GM19238 (cell line): Measurements from ENCODE around the gene KCNMB1.
"Not testable (repeated sequence)": the region's sequence is repeated elsewhere in the genome, so short reads cannot be mapped to it uniquely, and the experiment has no call there.

Experiments
- DNase-seq: peaks from one replicate; pipeline ENCODE4 v3.0.0; 2011; ENCODE audit warnings: low spot score; ENCODE audit not compliant: insufficient read length

The KCNMB1 gene

DNA sequence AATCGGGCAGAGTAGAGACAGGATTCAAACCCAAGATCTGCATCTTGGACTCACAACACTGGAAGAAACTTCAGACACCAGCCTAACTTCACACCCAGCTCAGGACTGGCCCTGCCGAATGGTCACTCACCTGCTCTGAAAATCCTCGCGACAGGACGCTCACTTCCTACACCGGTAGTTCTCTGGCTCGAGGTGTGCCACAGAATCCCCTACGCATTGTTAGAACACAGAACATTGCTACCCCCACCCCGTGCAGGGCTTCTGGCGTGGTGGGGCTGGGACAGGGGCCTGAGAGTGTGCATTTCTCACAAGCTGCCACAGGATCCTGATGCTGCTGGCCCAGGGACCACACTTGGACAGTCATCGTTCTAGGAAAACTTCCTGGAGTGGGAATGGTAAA lies 12.1 kb downstream of the KCNMB1 start:
- DNase-seq = no peak

- not testable (repeated sequence) for DNase-seq
These were observed 12.6 kb downstream of the KCNMB1 start for GRCh38 chr5:170376526-170376925.

GRCh38 chr5:170375283-170375682 lies 13.9 kb downstream of the KCNMB1 start:
- DNase-seq = no peak

GRCh38 chr5:170372971-170373370 lies 16.2 kb downstream of the KCNMB1 start:
- DNase-seq = no peak

- no peak for DNase-seq
These were observed 20.6 kb downstream of the KCNMB1 start for GRCh38 chr5:170368586-170368985.

DNA sequence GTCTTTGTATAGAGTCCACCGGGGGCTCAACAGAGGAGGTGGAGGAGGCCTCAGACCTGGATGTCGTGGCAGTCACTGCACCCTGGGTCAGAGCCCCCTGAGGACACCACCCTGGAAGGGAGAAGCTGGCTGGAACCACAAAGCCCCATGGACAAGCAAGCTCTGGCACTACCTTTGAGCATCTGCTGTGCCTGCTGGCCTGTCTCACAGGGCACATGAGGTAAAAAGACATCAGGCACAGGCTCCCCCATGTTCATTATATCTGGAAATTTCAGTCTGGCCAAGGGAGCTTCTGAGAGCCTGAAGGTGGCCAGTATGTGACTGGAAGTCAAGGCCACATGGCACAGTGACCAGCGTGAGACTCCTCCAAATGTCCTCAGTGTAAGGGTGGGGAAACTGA lies 22.9 kb downstream of the KCNMB1 start:
- DNase-seq = no peak

DNA sequence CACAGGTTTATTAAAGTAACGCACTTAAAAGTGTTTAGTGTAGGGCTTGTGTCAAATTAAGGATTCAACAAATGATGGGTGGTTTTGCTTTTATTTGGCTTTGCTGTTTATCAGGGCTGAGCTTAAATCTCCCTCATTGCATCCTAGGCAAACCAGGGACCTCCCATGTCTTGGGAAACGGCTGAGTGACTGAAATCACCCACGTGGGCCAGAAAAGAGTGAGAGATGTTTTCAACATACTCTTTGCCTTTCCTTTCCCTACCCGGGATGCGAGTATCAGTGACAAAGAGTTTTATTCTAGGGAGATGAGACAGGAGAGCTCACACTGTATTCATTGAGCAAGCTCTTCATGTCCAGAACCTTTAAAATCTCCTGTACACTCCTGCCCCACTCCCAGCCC lies 23.3 kb downstream of the KCNMB1 start:
- DNase-seq = no peak

- DNase-seq = no peak
These were observed 24.2 kb downstream of the KCNMB1 start for GRCh38 chr5:170365011-170365410.

DNA sequence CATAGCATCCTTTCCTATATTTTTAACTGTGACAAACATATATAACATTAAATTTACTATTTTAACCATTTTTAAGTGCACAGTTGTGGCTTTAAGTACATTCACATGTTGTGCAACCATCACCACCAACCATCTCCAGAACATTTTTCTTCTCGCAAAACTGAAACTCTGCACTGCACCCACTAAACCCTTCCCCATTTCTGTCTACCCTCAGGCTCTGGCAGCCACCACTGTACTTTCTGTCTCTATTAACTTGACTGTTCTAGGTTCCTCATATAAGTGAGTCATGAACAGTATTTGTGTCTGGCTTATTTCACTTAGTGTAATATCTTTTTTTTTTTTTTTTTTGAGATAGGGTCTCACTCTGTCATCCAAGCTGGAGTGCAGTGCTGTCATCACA lies 25.5 kb downstream of the KCNMB1 start:
- no peak for DNase-seq

DNA sequence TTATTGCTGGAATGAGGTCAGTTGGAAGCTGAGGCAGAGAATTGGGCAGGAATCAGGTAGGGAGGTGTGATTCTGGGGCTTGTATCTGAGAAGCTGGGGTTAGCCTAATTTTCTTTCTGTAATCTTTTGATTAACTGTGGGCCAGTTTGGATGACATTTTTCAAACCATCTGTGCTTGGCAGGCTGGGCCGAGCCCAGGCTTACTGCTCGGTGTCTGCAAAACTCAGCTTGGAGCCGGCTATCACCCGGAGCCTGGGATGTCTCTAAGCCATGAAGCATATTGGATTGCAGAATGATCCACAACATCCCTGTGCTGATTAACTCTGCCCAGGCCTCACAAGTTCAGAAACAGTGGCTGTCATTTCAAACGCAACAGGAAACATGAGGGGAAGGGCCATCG lies 26.5 kb downstream of the KCNMB1 start:
- DNase-seq = no peak

GRCh38 chr5:170362102-170362501 lies 27.1 kb downstream of the KCNMB1 start:
- no peak for DNase-seq

DNA sequence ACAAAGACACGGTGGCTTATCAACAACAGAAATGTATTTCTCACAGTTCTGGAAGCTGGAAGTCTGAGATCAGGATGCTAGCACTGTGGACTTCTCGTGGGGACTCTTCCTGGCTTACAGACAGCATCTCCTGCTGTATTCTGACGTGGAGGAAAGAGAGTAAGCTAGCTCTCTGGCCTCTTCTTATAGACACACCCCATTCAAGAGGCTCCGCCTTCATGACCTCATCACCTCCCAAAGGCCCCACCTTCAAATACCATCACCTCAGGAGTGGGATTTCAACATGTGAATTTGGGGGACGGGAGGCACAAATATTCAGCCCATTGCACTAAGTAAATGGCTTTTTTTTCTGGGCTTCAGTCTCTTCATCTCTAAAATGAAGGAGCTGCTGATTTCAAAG lies 27.6 kb downstream of the KCNMB1 start:
- DNase-seq = no peak

DNA sequence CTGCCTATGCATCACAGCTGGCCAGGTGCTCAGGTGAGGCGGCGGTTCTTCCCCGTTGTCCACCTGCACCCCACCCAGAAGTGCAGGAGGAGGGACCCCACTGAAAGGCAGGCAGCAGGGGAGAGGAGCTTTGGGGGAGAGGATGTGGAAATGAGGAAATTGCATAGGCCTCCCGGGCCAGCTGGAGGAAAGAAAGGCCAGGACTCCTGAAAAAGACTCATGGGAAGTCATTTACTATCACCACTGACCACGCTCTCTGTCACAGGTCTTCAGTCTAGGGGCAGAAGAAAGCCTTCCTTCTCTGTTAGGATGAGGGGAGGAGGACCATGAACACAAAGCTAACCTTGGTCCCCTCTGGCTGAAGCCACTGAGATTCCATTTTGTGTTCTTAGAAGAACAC lies 28.1 kb downstream of the KCNMB1 start:
- DNase-seq = no peak

DNA sequence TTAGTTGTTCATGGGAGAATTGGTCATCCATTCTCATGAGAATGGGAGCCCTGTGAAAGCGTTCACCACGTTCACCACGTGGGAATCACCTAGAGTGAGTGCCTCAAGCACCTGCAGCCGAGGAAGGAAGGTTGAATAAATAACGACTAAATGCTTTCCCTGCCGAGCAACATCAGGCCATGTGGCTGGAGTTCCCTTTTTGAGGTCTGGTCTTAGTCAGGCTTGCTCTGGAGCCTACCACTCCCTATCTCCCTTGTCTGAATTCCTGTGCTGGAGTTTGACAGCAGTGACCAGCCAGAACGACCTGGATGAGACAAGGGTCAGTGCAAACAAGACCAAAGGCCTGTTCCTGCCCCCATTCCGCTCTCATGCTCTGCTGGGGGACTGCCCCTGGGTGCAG lies 28.5 kb downstream of the KCNMB1 start:
- no peak for DNase-seq

- DNase-seq = no peak
These were observed 31.2 kb downstream of the KCNMB1 start for GRCh38 chr5:170357955-170358444.

GRCh38 chr5:170355601-170356098 lies 33.5 kb downstream of the KCNMB1 start:
- no peak for DNase-seq

DNA sequence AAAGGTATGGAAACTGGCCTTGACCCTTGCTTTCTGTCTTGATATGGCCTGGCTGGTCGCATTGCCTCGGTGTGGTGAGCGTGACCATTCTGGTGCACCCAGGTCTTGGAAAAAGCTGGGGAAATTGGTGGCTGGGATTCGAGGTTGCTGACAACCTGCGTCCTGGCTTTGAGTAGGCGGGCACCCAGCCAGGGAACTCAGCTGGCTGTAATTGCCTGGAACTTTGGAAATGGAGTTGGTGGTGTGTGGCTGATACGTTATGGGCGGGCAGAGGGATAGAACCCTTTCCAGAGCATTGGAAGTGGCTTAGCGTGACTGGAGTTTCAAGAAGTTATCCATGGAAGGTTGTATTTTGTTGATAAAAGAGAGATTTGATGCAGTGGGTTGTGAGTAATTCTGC lies 35.2 kb downstream of the KCNMB1 start:
- DNase-seq = no peak

- DNase-seq = no peak
These were observed 36.0 kb downstream of the KCNMB1 start for GRCh38 chr5:170353011-170353761.

DNA sequence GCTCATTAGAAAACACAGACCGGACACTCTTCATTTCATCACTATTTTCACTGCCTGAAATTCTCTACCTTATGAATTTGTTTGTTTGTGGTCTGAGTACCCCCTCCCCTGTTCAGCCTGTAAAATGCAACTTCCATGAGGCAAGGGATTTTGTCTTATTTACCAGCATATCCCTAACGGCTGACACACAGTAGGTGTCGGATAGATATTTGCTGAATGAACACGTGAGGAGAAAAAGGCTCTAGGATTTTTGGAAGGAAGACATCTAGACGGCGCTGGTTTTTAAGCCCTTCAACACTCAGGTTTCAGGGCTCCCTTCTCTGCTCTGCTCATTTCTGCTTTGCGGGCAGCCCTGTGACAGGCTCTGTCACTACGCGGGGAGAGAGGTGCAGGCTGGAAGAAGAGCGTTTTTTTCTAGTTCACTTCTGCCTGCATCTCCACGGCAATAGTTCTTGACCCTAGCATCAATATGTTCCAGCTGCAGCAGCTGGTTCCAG lies 41.0 kb downstream of the KCNMB1 start:
- no peak for DNase-seq

- no peak for DNase-seq
These were observed 42.1 kb downstream of the KCNMB1 start for GRCh38 chr5:170347022-170347567.

GRCh38 chr5:170345971-170346370 lies 43.2 kb downstream of the KCNMB1 start:
- DNase-seq = no peak

DNA sequence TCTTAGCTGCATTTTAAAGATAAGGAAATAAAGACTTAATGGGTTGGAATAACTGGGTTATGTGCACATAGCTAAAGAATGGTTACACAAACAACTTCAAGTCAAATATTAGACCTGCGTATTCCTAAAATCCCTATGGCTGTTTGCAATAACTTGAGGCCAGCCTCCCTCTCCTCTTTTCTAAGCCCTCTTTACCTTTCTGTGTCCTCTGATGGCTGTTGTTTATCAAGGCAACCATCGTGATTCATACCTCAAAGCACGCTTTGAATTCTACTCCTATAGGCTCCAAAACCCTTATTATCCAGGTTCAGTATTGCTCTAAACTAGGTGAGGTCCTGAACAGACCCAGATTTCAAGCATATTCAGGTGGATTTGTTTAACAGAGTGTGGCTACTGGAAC lies 46.0 kb downstream of the KCNMB1 start:
- DNase-seq = no peak
